ENCODE results near the gene MUCL3.

GRCh38 chr6:30922447-30922852, 18.3 kb upstream of the MUCL3 start:
- no peak for TF ChIP-seq CTCF (IDR thresholded peaks at IDR 0.05)
- no peak for TF ChIP-seq POLR2A (IDR thresholded peaks at IDR 0.05)
- no peak for TF ChIP-seq POLR2AphosphoS5 (IDR thresholded peaks at IDR 0.05)

Data from breast epithelium (tissue), 3 donors.